ENCODE measurements around the gene STK32A.
"Not testable (repeated sequence)": the region's sequence is repeated elsewhere in the genome, so short reads cannot be mapped to it uniquely, and the experiment has no call there.

STK32A gene

DNA sequence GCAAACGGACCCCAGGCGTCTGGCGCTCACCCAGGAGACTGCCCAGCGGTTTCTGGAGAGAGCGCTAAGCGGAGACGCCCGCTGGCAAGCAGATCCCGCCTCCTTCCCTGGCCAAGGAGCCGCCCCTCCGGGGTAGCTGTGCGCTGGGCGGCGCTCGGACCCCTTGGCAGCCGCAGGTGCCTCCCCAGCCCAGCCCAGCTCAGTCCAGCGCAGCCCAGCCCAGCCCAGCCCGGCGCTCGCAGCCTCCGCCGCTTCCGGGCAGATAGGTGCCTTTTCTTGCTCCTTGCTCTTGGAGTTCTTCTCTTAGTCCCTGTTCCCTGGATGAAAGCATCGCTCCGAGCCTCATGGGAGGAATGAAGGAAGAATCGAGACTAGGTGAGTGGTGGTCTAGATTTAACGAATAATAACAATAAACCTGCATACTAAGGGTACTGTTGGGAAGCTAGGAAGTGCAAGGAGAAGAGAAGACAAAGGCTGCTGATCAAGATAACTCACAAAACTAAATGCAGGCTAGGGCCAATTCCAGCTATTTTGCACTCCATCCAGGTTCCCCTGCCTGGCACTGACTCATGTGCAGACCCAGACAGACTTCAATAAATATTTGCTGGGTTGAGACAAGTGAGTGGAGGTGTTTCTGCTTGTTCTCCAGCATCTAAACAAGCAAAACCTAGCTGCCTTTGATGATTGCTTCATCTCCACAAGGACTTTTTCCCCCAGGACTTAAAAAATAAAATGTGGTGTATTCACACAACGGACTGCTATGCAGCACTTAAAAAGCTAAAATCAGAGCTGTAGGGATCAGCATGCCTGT is at the start of gene STK32A:
STK32A (plus strand) TSS at position 202 of the 811 bp plus-strand sequence. CDS start 4,609 bp downstream, outside the sequence.
- FAIRE-seq: no peak

- no peak for FAIRE-seq
Measured at GRCh38 chr5:147187099-147187540, 47.7 kb upstream of the STK32A start.

GRCh38 chr5:147188200-147189108 is 46.4 kb upstream of the STK32A start:
- FAIRE-seq: peak; percentile 92

GRCh38 chr5:147189109-147189424 is 45.8 kb upstream of the STK32A start:
- FAIRE-seq: no peak

DNA sequence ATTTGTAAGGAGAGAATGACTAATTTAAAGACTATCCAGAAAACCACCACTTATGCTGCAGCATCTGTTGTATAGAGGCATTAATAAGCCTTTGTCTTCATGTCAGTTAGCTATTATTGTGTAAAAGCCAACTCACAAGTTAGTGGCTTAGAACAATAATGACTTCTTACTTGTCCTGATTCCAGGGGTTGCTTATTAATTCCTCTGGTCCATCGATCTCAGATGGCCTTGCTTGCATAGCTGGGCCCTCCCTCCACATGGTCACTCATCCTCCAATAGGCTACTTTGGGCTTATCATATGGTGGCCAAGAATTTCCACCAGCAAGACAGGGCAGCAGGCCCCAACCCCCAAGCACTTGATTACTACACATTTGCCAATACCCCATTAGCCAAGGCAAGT is 44.5 kb upstream of the STK32A start:
- FAIRE-seq: no peak

GRCh38 chr5:147193123-147193522 is 41.7 kb upstream of the STK32A start:
- FAIRE-seq: no peak

GRCh38 chr5:147200004-147200403 is 34.8 kb upstream of the STK32A start:
- FAIRE-seq: no peak

- no peak for FAIRE-seq
Measured at GRCh38 chr5:147203213-147203612, 31.6 kb upstream of the STK32A start.

GRCh38 chr5:147204576-147204975 is 30.2 kb upstream of the STK32A start:
- no peak for FAIRE-seq

GRCh38 chr5:147208134-147208533 is 26.7 kb upstream of the STK32A start:
- FAIRE-seq: no peak

DNA sequence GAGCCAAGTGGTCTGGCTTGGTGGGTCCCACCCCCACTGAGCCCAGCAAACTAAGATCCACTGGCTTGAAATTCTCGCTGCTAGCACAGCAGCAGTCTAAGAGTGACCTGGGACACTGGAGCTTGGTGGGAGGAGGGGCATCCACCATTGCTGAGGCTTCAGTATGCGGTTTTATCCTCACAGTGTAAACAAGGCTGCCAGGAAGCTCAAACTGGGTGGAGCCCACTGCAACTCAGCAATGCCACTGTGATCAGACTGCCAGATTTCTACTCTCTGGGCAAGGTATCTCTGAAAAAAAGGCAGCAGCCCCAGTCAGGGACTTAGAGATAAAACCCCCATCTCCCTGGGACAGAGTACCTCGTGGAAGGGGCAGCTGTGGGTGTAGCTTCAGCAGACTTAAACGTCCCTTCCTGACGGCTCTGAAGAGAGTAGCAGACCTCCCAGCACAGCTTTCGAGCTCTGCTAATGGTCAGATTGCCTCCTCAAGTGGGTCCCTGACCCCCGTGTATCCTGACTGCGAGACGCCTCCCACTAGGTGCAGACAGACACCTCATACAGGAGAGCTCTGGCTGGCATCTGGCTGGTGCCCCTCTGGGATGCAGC is 18.2 kb upstream of the STK32A start:
- FAIRE-seq: no peak

GRCh38 chr5:147223343-147223742 is 11.5 kb upstream of the STK32A start:
- FAIRE-seq: no peak

DNA sequence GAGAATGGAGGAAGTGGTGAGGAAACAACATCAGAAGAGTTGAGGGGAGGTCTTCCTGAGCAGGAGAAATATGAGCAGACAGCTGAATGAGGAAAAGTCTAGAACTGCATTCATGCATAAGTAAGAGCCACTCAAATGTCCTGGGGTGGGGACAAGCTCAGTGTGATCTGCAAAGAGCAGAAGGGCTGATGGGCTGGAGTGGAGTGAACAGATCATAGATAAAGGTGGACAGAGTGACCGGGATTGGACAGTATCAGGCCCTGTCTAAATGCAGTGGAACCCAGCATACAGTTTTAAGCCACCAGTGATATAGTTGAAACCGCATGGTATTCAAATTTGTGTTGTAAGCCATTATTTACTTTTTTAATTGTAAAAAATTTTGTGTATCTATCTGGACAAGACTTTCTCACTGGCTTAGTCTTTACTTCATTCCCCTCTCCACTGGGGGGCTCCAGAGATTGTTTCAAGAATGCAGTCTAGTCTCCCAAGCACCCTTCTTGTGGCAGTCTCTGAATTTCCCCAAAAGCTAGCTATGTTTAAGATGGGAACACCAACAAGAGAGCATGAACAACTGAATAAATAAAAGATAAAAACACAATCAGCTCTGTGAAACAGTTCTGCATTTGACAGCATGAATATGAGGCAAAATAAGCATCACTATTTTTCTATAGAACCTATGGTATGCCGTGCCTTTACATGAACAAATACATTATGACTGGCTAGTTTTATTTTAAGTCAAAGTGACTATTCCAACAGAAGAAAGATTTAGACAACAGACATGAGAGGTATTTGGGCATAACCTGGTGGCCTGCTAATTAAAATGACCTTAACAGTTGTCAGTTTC is 10.7 kb upstream of the STK32A start:
- no peak for FAIRE-seq

DNA sequence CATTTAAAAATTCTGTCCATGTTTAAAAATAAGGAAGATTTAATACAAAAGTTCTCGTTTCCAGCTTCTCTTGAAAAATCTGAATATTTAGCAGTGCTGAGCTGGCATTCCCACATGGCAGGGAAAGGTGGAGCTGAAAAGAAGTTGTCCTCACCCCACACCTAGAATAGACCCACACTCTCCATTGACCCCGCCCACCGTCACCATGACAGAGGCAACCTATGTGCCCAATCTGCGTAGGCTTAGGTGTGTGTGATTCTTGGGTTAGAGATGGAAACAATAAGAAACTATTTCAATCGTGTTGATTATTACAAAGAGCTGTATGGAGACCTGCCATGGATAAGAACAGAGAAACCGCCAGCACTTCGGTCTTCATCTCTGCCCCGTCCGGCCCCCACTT is 8.9 kb upstream of the STK32A start:
- no peak for FAIRE-seq

DNA sequence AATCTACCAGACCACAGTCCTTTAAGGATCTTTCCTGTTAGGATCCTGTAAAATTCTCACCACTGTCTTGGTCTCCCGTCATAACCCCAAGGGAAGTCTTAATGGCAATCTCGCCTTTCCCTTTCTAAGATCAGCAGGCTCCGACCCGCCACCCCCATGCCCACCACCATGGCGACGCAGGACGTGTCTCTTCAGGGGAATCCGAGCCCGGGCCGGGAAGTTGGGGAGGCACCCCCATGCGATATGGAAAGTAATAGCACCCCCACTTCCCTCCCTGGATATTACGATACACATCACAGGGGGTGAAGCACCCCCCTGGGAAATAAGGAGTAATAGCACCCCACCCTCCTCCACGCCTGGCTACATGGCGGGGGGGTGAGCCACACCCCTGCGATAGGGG is 8.3 kb upstream of the STK32A start:
- no peak for FAIRE-seq

DNA sequence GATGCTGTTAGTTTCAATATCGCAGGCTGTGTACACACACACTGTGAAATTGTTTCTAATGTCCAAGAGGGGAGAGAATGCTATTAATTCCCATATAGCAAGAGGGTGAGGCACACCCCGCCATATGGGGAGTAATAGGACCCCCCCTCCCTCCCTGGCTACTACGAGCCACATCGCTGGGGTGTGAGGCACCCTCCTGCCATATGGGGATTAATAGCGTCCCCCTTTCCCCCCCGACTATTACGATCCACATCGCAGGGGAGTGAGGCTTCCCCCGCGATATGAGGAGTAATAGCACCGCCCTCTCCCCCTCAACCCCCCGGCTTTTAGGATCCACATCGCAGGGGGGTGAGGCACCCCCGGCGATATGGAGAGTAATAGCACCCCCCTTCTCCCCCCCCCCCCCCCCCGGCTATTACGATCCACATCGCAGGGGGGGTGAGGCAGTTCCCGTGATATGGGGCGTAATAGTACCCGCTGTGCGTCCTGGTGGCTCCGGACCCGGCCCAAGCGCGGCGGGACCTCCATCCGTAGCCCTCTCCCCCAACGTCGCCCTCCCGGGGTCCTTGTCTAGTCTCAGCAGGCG is 494 bp upstream of the STK32A start:
- FAIRE-seq: no peak

DNA sequence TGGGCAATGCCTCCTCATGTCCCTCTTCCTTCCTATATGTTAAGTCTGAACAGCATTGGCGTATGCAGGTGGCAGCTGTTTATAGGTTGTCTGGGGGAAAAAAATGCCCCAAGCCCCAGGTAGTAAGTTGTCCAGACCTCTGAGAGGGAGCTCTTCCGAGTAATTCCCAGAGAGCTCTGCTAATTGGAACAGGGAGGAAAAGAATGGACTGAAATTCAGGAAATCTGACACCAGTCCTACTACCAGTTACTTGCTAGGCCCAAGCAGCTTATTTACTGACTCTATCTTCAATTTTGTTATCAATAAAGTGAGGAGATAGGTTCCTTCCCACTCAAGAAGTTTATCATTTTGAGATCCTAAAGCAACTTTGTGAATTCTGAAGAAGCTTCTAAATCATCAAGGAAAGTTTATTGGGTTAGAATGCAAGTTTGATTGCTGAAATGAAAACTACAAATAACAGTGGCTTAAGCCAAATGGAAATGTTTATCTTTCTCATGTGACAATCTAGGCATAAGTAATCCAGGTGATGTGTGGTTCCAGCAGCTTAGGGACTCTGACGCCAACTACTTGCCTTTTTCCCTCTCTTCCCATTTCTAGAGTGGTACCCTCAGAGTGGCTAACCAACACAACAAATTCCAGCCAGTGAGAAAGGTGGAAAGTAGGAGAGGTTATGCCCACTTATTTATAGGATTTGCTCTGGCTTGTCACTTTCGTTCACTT is 5.6 kb downstream of the STK32A start:
- no peak for FAIRE-seq

DNA sequence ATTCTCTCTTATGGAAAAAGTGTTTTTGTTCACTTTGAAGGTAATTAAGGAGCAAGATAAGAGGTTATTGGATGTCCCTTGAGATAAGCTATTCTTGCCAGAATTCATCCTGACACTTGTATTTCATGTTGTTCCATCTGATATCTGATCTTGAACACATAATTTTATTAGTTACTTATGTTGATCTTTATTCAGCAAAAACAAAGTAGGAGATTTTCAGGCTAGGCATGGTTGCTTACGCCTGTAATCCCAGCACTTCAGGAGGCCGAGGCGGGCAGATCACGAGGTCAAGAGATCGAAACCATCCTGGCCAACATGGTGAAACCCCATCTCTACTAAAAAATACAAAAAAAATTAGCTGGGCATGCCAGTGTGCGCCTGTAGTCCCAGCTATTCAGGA is 8.4 kb downstream of the STK32A start:
- not testable (repeated sequence) for FAIRE-seq

- FAIRE-seq: no peak
Measured at GRCh38 chr5:147245381-147246165, 10.7 kb downstream of the STK32A start.

DNA sequence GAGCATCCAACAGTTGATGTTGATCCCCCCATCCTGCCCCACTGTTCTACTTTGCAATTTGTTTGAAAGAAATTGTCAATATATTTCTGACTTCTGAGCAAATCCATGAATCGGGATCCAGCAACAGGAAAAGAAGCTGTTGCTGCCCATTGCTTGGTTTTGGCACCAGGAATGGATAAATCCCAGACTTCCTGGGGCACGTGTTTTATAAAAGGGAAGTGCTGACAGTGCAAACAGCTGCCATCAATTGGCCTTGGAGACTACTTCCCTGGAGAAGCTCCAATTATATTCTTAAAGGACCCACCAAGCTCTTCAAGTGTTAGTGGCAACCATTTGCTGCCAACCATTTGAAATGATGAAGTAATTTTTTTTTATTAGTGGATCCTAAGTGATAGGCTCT is 13.7 kb downstream of the STK32A start:
- no peak for FAIRE-seq

DNA sequence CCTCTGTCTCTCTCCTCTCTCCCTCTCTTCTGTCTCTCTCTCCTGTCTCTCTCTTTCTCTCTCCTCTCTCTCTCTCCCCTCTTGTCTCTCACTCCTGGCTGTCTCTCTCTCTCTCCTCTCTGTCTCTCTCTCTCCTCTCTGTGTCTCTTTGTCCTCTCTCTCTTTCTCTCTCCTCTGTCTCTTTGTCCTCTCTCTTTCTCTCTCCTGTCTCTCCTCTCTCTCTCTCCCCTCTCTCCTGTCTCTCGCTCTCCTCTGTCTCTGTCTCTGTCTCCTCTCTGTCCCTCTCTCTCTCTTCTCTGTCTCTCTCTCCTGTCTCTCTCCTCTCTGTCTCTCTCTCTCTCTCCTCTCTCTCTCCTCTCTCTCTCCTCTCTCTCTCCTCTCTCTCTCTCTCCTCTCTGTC is 25.0 kb downstream of the STK32A start:
- FAIRE-seq: no peak

Measured in endometrium (tissue), 2 donors.